HepG2 (cell line): ENCODE data around the gene EBF4. TPM values are rescaled to one million over a fixed set of nuclear protein-coding genes. Genes with fewer than 3 reads are reported as not detected.

Experiments used
- ATAC-seq: fragments of 200-7000 bp; cut with Tn5 transposase; 3 replicates; pipeline ENCODE4 v1.9.1; 2020; ENCODE audit warnings: mild to moderate bottlenecking, moderate library complexity
- BruUV-seq: library from RNA; stranded (reverse); fragments of 400-500 nt; replicated peaks from 2 replicates; lab custom pipeline; 2021; lab: Mats Ljungman, UMichigan
- CTCF ChIA-PET: fragments of 300-600 bp; formaldehyde crosslinking; extraction: SDS; loops from one replicate; lab custom pipeline; 2021; ENCODE audit warnings: low total read pairs, inconsistent platforms, low intra/inter-chr PET ratio; lab: Yijun Ruan, JAX
- POLR2A ChIA-PET: fragments of 350-600 bp; sonication (Branson Sonifier 250); formaldehyde crosslinking; loops from one replicate; lab custom pipeline; 2020; ENCODE audit warnings: antibody characterized with exemption, inconsistent platforms; lab: Yijun Ruan, JAX
- DNase-seq: peaks from one replicate; pipeline ENCODE4 v3.0.0-alpha.2; 2015; ENCODE audit warnings: low spot score
- FAIRE-seq: peaks from 3 replicates; lab custom pipeline; 2011; peaks lifted over from hg19 to GRCh38; lab: Jason Lieb, UNC
- H2AFZ ChIP-seq: one replicate; pipeline ENCODE4 v1.6.1; 2011; ENCODE audit warnings: low read length, inconsistent platforms
- H3K27ac ChIP-seq: fragments of 300-600 bp; 3 replicates; pipeline ENCODE4 v1.8.0; 2011; ENCODE audit warnings: mixed run types, mild to moderate bottlenecking, mixed read lengths, low read length, inconsistent platforms; ENCODE audit not compliant: insufficient read depth; ENCODE audit errors: extremely low read length
- H3K27me3 ChIP-seq, 2 experiments: fragments of 200-600 bp in 1 of 2; 2 replicates in 1 of 2; 3 replicates in 1 of 2; pipeline versions ENCODE4 v1.6.0 to v1.8.0; 2011; ENCODE audit warnings: low read length in 2 of 2, mild to moderate bottlenecking in 2 of 2, moderate library complexity in 2 of 2, inconsistent platforms in 1 of 2; ENCODE audit not compliant: insufficient read depth in 2 of 2, control insufficient read depth in 1 of 2
- H3K36me3 ChIP-seq, 2 experiments: fragments of 200-600 bp in 1 of 2; replicated peaks in 1 of 2; 2 replicates in 1 of 2; 3 replicates in 1 of 2; pipeline versions ENCODE4 v1.5.1 to v1.8.0; 2011; ENCODE audit warnings: low read length in 2 of 2, inconsistent platforms in 1 of 2; ENCODE audit not compliant: insufficient read depth in 2 of 2, control insufficient read depth in 1 of 2
- H3K4me1 ChIP-seq: 2 replicates; pipeline ENCODE4 v1.5.1; 2012; ENCODE audit warnings: low read length, inconsistent platforms; ENCODE audit not compliant: insufficient read depth
- H3K4me2 ChIP-seq: 2 replicates; pipeline ENCODE4 v1.6.0; 2011; ENCODE audit warnings: low read depth, low read length, inconsistent platforms
- H3K4me3 ChIP-seq, 3 experiments: fragments of 200-600 bp in 1 of 3; sonication (generic), shearing (Covaris generic) in 1 of 3; replicated peaks in 1 of 3; 2 replicates each; pipeline ENCODE4 v1.5.1; 2011 to 2016; ENCODE audit warnings: low read length in 3 of 3, inconsistent platforms in 2 of 3, low read depth in 2 of 3, mild to moderate bottlenecking in 2 of 3, control low read depth in 1 of 3, mixed read lengths in 1 of 3; ENCODE audit not compliant: insufficient read depth in 1 of 3
- H3K79me2 ChIP-seq: one replicate; pipeline ENCODE4 v1.6.1; 2011; ENCODE audit warnings: low read length, inconsistent platforms; ENCODE audit not compliant: insufficient read depth
- H3K9ac ChIP-seq: 2 replicates; pipeline ENCODE4 v1.6.0; 2011; ENCODE audit warnings: mild to moderate bottlenecking, low read depth, low read length, inconsistent platforms; ENCODE audit not compliant: insufficient read depth
- H3K9me3 ChIP-seq: 2 replicates; pipeline ENCODE4 v1.5.1; 2012; ENCODE audit warnings: mild to moderate bottlenecking, low read length
- H4K20me1 ChIP-seq: 2 replicates; pipeline ENCODE4 v1.6.0; 2011; ENCODE audit warnings: inconsistent platforms, mild to moderate bottlenecking, low read length, moderate library complexity; ENCODE audit not compliant: insufficient read depth
- RAD21 ChIP-seq: fragments of 450-650 bp; formaldehyde crosslinking; IDR thresholded peaks from 2 replicates; pipeline ENCODE4 v1.5.0; 2020; ENCODE audit warnings: mild to moderate bottlenecking
- ZNF446 ChIP-seq: sonication (generic); formaldehyde crosslinking; IDR thresholded peaks from 2 replicates; pipeline ENCODE4 v1.5.0; 2020; ENCODE audit warnings: mild to moderate bottlenecking, missing genetic modification reagents
- ZNF839 ChIP-seq: sonication (generic); formaldehyde crosslinking; IDR thresholded peaks from 2 replicates; pipeline ENCODE4 v1.4.0; 2020; ENCODE audit warnings: missing genetic modification reagents, mild to moderate bottlenecking, borderline replicate concordance
- WGBS: methylation state at CpG from one replicate; pipeline ENCODE4 v1.1.6; 2017; ENCODE audit warnings: low lambda C conversion rate; 5-methylcytosine and 5-hydroxymethylcytosine counted together
- in situ Hi-C: cut with HindIII; loops from 2 replicates; pipeline ENCODE4 v1.10.0; 2017; ENCODE audit warnings: low pct_unique_long_range_greater_than_20kb; ENCODE audit not compliant: extremely low pct_ligation_motif_present
- intact Hi-C: fragments of 100-400 bp; cut with micrococcal nuclease; formaldehyde crosslinking; loops from one replicate; pipeline ENCODE4 v1.10.0; 2022; ENCODE audit not compliant: unreplicated experiment
- polyA plus RNA-seq, 8 experiments: library from polyadenylated mRNA; depleted of rRNA in 3 of 8; stranded (reverse) in 7 of 8; unstranded in 1 of 8; fragments of >200 nt; fragmentation: Illumina TruSeq in 4 of 8; extraction: Trizol in 4 of 8; gene quantifications; 2 replicates each; pipeline versions ENCODE4 v1.2.1 to v1.2.3, GENCODE V29; 2011 to 2016; ENCODE audit warnings: low read depth in 4 of 8, missing spikeins in 1 of 8, mixed read lengths in 1 of 8; ENCODE audit not compliant: insufficient read depth in 1 of 8
- total RNA-seq, 5 experiments: library from RNA; depleted of rRNA; stranded (reverse); fragments of >200 nt; fragmentation: Illumina TruSeq; extraction: Trizol; gene quantifications; 2 replicates each; pipeline ENCODE4 v1.2.3, GENCODE V29; 2016; ENCODE audit warnings: low read depth in 1 of 5
- TF ChIP-seq, protein P1 (sequence below): sonication (generic); formaldehyde crosslinking; IDR thresholded peaks from 2 replicates; pipeline ENCODE4 v1.4.0; 2020; ENCODE audit warnings: missing genetic modification reagents, borderline replicate concordance

EBF4 gene
- total and polyA plus RNA-seq, 2 of the 13 experiments (the other 11 are each of a cell fraction or from before 2014, with no cell fraction given), result 0.84 to 2.2 TPM

GRCh38 chr20:2798814-2799213 is 106.2 kb downstream of the EBF4 start (continued):
- TF ChIP-seq ZNF446, result no peak
- TF ChIP-seq, protein P1, sequence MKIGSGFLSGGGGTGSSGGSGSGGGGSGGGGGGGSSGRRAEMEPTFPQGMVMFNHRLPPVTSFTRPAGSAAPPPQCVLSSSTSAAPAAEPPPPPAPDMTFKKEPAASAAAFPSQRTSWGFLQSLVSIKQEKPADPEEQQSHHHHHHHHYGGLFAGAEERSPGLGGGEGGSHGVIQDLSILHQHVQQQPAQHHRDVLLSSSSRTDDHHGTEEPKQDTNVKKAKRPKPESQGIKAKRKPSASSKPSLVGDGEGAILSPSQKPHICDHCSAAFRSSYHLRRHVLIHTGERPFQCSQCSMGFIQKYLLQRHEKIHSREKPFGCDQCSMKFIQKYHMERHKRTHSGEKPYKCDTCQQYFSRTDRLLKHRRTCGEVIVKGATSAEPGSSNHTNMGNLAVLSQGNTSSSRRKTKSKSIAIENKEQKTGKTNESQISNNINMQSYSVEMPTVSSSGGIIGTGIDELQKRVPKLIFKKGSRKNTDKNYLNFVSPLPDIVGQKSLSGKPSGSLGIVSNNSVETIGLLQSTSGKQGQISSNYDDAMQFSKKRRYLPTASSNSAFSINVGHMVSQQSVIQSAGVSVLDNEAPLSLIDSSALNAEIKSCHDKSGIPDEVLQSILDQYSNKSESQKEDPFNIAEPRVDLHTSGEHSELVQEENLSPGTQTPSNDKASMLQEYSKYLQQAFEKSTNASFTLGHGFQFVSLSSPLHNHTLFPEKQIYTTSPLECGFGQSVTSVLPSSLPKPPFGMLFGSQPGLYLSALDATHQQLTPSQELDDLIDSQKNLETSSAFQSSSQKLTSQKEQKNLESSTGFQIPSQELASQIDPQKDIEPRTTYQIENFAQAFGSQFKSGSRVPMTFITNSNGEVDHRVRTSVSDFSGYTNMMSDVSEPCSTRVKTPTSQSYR (CRISPR knock-in tag), result no peak
- TF ChIP-seq, all 625 proteins: peak for 0

DNA sequence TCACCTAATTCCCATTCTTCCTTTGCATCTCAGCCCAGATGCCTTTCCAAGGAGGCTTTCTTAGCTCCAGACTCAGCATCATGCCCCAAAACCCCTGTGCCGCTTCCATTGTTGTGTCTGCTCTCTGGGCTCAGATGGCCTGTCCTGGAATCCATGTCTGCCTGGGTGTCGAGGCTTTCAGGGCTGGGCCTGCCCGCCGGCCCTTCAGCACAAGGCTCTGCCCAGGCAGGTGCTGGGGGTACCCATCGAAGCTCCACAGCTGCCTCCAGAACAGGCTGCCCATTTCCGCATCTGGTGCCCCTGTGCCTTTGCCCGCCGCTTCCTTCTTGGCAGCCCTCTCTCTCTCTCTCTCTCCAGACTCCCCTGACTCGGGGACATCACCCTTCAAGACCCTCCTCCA is 106.7 kb downstream of the EBF4 start:
- Histone ChIP-seq H2AFZ (no peak overlapping the region), H3K9me3 (no peaks in the 10 kb centered on the region), H3K9ac (no peak overlapping the region), H3K4me1 (peaks cover 10% of the 10 kb centered on the region), H3K4me2 (no peak overlapping the region), H3K79me2 (no peaks in the 10 kb centered on the region), H3K4me3 (no peak overlapping the region), H3K36me3 (no peaks in the 10 kb centered on the region), H4K20me1 (no peaks in the 10 kb centered on the region), H3K27ac (no peak overlapping the region), H3K27me3 (peaks cover 16 to 83% of the 10 kb centered on the region in 2 experiments)
- in situ Hi-C loops, result no loop called here
- ATAC-seq, result no peak
- no peak for TF ChIP-seq RAD21 (CRISPR knock-in tag)
- peak; percentile 8; the same call in 1 of the 2 replicates for TF ChIP-seq ZNF839 (CRISPR knock-in tag)
- no peak for DNase-seq
- POLR2A ChIA-PET, result no interaction called here
- WGBS, result 69% methylated on average over 9 of the region's 9 CpGs
- no TSS peak for BruUV-seq
- intact Hi-C loops, result no loop called here
- no peak for FAIRE-seq
- CTCF ChIA-PET, result no interaction called here
